HG03103 (cell line): ENCODE results near the gene SMTN.
"Not testable (repeated sequence)": the region's sequence is repeated elsewhere in the genome, so short reads cannot be mapped to it uniquely, and the experiment has no call there.

ENCODE experiments used
- ATAC-seq: cut with Tn5 transposase; IDR thresholded peaks from one replicate; pipeline ENCODE4 v1.9.1; 2021; ENCODE audit warnings: low read depth; ENCODE audit not compliant: unreplicated experiment

SMTN gene

DNA sequence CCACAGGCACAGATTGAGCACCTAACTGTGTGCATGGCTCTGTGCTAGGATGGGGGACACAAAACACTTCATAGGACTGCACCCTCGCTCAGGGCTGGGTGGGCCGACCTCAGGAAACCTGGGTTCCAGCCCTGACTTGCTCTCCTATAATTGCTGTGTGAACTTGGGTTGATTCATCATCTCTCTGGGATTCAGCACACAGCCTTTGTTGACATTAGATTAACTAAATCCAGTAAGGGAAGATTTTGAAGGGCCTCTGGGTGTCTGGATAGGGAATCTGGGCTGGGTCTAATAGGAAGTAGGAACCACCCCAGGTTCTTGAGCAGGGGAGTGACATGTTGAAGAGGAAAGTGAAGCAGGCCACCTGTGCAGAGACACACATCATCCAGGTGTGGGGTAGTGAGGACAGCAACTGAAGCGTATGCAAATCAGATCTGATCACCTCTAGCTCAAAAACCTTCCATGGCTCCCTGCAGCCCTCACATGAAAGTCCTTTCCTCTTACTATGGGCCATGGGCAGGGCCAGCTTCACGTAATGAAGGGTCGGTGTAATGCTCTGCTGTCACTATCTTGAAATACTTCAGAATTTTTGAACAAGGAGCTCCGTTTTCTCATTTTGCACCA, 11.3 kb upstream of the SMTN start:
- ATAC-seq, result not testable (repeated sequence)

DNA sequence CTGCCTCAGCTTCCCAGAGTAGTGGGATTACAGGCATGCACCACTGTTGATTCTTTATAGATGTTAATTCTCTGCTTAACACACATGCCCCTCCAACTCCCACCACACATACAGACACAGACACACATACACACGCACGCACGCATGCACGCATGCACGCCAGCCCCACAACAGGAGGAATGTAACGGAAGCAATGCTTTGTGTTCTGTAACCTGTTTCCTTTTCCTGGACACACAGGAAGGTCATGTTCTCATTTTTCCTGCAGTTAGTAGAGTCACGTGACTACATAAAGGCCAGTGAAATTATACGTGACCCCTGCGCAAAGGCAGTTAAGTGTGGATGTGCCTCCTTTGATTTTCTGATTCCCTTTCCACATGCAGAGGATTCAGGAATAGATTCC, 8.0 kb upstream of the SMTN start:
- not testable (repeated sequence) for ATAC-seq

DNA sequence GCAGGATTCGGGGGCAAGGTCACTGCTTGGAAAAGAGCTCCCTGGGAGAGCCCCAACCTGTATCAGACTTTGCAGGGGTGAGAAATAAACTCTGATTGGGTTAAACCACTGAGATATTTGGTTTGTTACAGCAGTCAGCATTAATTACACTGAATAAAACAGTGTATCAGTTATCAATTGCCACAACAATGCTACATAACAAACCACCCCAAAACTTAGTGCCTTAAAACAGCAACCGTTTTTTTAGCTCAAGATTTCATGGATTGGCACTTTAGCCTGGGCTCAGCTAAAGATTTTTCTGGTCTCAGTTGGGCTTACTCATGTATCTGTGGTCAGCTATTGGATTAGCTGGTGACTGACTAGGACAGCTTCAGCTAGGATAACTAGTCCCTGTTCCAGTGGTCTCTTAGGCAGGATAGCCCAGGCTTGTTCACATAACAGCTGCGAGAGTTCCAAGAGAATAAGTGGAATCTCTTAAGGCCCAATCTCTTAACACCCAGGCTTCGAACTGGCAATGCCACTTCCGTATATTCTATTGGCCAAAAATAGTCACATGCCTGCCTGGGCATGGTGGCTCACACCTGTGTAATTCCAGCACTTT, 7.5 kb upstream of the SMTN start:
- not testable (repeated sequence) for ATAC-seq

DNA sequence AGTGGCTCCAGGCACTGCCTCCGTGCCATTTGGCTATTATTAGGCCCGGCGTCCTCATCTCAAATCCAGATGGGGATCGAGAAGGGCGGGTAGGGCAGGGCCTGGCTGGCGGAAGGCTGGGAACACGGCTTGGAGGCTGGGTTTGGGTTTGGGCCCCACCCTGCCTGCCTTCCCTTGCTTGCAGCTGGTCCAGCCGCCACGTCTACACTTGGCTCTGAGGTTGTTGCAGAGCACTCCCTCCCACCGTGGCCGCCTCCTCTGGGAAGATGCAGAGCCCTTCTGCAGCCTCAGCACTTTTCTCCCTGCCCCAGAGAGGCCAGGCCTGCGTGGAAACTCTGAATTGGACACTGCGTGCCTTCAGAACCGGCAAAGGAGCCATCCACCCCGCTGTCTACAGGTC, 5.2 kb upstream of the SMTN start:
- ATAC-seq, result no peak

DNA sequence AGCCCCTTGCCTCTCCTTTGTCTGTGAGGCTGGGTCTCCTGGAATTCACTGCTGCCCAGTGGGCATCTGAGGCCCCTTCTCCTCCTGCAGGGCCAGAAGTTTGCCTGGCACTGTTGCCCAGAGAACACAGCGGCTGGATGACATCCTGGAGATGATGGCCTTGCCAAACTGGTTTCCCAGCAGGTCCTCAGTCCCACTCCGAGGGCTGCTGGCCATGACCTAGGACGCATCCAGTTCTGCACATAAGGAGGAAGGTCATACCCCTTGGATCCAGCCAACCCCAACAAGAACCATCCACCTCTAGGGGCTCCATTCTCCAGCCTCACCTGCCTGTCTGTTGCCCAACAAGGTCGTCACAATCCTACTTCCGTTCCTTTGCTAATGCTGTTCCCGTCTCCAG, 3.4 kb upstream of the SMTN start:
- ATAC-seq, result no peak

DNA sequence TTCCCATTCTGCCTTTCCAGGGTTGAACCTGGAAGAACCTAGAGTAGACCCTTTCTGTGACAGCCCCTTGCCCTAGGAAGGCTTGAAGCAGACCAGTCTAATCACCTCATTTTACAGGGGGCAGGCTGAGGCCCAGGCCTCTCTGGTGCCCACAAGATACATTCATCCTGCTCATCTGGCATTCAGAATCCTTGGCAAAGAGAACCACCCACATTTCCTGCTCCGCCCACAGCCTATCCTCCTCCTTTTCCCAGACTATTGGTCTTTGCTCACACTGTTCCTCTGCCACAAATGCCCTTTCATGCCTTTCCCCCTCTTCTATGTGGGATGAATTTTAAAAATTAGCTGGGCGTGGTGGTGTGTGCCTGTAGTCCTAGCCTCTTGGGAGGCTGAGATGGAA, 2.7 kb upstream of the SMTN start:
- not testable (repeated sequence) for ATAC-seq

DNA sequence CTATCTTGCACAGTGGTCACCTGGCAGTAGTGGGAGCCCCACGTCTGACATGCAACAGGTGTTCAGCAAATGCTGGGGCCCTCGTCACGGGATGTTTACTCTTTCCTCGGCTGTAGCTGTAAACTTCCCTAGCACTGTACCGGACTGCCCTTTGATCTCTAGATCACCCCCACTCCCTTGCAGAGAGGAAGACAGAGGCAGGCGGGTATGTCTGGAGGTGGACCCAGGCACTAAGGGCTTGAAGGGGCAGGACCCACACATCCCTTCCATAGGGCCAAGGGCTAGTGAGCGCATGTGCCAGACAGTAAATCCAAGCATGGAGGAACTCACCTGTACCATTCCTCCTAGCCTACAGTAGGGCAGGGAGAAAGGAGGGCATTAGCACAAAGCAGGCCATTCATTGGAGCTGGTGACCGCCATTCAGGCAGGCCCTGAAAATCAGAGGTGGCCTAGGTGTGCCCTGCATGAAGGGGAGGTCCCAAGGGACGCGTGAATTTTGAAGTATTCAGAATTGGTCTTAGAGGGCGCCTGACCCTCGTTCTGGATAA, 1.9 kb upstream of the SMTN start:
- no peak for ATAC-seq

DNA sequence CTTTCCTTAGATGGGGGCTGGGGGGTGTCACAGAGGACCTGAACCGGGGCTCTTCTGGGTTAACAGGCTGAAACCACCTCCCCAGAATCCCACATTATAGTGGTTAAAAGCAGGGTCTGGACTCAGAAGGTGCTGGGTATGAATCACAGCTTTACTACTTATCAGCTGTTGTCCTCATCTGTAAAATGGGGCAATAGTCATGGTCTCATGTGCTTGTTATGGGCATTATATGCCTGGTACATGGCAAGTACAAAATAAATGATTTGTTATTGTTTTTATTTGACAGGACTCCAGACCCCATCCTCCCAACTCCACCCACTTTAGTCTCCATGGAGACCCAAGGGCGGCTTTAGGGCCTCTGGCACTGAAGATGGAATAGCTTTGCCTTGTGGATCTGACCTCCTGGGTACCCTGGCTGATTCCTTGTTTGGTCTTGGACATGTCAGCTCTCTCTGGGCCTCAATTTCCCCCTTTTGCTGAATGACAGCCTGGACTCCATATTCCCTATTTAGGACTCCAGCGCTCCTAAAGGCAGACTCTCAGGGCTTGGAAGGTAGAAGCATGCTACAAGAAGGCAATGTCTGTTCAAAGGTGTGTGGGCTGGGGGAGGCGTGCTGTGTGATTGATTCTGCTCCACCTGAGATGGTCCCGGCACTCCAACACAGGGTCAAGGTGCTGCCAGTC, 812 bp upstream of the SMTN start:
- ATAC-seq, result no peak

DNA sequence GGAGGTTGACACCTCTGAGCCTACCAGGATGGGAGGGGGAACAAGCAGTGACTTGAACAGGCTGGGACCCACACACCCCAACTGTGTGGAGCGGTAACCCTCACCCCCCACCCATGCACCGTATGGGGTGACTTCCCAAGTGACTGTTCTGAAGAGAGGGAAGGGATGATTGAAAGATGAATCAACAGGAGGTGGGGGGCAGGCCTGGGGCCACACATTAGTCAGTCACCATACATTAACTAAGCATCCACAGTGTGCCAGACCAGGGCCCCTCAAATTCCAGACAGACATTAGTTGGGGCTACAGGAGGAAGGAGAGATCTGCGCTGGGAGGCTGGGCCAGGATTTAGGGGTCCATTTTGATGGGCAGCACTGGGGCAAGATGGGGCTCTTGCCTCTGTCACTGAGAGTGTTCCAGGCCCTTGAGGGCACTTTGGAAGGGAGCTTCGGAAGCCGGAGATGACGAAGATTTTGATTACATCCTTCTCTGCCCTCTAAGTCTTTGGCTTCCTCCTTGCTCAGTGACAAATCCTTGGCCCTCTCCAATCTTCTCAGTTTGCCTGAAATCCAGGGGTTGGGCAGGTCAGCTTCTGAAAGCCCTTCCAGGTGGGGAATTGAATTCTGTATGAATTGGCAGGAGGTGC, 966 bp downstream of the SMTN start:
- no peak for ATAC-seq

DNA sequence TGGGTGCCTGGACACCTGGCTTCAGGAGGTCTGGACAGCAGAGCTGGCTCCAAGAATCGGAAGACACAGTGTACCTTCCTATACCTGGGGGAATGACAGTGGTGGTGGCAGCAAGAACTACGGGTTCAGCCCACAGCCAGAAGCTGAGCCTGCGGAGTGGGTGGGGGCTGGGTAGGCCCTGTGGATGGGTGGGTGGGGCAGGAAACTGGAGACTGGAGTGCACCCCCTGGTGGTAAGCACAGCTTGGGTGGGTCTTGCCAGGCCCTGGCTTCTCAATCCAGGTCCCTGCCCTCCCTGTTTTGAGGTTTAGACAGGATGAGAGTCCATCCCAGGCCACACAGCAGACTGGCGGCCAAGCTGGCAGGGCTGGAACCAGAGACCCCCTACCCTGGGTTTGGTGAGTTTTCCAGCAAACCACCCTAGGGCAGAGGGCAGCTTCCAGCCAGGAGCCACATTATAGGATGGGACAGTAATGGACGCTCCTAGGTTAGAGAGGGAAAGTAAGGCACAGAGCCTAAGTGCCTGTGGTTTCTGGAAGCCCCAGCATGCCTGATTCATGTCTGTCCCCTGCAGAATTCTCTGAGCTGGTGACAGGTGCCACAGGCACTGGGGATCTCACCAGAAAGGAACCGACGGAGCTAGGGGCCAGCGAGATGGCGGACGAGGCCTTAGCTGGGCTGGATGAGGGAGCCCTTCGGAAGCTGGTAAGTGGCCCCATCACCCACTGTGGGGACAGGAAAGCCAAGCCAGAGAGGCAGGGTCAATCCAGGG, 1.7 kb downstream of the SMTN start:
- no peak for ATAC-seq

DNA sequence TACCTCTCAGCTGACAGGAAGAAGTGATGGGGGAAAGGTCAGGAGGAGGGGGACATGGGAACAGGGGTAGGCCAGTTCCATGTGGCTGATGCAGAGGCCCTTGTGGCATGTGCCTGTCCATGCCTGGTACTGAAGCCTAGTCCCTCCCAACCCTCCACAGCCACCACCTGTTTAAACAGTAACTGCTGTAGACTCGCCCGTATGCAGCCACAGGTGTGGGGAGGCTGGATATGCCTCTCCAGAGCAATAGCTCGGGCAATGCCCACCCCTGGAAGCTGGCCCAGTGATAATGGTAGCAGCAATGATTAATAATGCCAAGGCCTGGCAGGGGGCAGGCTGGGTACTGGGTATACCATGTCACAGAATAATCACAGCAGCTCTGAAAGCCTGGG, 2.3 kb downstream of the SMTN start:
- no peak for ATAC-seq

DNA sequence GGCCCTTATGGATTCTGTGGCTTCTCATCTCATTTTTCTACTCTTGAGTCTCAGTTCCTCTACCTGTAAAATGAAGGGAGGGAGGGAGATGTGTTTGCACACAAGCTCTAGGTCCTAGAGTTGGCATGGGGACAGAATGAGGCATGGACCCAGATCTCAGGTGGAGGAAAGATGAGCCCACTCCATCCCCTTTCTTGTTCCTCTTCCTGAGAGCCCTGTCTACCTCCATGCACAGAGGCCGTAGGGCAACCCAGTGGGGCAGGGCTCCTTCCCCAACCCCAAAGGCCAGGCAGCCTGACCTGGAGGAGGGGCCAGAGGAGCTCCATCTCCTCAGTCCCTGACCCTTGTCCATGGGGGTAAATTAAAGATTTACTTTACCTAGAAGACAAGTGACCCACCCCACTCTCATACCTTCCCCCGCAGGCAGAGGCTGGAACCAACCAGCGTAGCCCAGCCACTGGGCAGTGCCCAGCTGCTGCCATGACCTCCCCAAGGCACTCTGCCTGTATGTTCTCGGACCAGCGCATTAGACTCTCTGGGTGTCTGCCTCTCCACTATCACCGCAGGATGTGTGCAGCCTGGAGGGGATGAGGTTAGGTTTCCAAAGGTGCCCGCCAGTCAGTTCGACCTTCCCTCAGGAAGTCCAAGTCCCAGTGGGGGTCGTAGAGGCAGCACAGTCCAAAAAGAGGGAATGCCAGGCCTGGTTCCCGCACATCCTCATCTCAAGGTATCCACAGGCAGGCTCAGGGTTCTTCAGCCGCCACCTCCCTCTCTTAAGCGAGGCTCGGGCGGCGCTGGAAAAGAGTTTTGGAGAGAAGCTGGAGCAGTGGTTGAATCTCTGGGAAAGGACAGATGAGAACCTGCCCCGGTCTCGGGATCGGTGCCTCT, 3.0 kb downstream of the SMTN start:
- no peak for ATAC-seq

DNA sequence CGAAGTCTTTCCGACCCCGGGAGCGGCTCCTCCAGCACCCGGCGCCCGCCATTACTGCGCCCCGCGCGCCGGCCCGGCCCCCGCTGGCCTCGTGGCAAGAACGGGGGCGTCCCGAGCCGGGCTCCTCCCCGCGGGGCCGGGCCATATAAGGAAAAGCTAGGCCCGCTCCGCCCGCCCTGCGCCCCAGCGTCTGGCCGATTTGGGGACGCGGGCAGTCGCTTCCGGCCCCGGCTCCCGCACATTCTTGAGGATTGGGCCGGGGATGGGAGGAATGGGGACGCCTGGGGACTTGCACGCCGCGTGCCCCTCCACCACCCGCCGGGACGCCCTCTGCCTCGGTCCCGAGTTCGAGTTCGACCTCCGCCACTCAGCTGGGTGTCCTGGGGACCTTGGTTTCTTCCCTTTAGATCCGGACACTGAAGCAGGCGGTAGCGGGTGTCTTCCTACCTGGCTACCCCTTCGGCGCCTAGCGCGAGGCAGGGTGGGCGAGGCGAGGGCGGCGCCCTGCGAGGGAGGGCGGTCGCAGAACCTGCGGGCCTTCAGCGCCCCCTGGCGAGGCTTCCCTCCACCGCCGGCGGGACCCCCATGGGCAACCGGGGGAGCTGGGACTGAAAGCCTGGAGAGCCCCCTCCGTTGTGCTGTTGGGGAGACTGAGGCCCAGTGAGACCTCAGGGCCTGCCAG, 3.8 kb downstream of the SMTN start:
- ATAC-seq, result no peak

DNA sequence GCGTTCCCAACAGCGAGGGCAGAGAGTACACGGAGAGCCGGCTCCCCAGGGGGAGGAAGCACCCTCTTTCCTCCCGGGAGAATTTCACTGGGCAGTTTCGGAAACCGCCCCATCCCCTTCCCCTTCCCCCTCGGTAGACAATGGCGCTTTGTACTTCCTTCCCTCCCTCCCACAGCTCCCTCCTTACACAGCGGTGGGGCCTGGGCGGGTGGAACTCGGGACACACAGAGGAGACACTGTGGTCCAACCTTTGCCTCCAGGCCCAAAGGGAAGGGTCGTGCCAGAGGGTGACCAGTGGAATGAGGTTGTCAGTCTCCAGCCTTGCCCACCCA, 4.3 kb downstream of the SMTN start:
- no peak for ATAC-seq

DNA sequence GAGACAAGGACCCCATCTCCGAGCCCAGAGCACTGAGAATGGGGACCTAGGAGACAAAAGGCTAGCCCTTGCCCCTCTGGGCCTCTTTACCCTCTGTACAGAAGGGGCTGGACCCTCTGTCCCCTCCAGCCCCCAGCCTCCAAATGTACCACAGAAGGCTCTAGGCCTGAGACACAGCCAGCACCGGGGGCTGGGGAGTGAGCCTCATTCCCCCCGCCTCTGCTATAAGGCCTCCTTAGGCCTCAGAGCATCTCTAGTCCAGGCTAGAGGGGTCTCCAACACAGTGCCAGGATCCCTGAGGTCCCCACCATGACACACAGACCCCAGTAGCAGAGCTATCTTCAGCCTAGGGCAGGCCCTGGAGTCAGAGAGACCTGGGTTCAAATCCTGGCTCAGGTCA, 4.8 kb downstream of the SMTN start:
- no peak for ATAC-seq

DNA sequence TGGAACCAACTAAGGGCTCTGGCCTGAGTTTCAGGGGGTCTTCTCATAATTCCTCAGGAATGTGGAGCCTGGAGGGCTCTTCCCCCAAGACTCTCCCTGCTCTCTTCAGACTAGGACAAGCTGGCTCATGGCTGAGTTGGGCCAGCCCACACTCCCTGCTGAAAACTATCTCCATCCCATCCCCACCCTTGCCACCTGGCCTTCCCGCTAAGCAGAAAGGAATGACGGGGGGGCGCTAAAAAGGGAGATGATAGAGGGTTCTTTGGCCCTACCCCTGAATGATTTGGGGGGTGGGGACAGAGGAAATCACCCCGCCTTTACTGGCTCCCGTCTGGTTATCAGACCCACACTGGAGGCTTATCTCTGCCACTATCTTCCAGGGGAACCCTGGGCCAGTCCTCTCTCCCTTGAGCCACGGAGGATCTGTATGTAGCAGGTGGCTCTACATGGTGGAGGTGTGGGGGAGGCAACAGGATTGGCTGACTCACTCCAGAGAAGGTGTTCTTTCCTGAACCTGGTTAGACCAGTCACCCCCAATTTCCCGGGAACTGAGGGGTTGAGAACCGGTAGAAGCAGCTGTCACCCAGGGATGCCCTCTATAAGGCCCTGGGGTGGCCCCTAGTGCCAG, 5.7 kb downstream of the SMTN start:
- no peak for ATAC-seq

DNA sequence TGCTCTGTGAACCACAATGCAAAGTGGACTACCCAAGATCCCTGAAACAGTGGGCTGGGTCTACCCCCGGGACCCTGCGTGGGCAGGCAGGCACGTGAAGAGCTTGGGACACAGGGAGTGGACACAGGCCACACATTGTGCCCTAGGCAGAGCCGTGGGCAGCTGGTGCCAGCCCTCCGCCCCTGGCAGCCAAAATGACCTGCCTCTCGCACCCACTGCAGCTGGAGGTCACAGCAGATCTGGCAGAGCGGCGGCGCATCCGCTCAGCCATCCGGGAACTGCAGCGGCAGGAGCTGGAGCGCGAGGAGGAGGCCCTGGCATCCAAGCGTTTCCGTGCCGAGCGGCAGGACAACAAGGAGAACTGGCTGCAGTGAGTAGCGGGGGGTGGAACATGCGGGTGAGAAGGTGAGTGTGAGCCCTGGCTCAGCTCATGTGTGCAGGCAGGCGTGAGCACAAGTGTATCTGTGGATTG, 6.7 kb downstream of the SMTN start:
- ATAC-seq, result no peak

DNA sequence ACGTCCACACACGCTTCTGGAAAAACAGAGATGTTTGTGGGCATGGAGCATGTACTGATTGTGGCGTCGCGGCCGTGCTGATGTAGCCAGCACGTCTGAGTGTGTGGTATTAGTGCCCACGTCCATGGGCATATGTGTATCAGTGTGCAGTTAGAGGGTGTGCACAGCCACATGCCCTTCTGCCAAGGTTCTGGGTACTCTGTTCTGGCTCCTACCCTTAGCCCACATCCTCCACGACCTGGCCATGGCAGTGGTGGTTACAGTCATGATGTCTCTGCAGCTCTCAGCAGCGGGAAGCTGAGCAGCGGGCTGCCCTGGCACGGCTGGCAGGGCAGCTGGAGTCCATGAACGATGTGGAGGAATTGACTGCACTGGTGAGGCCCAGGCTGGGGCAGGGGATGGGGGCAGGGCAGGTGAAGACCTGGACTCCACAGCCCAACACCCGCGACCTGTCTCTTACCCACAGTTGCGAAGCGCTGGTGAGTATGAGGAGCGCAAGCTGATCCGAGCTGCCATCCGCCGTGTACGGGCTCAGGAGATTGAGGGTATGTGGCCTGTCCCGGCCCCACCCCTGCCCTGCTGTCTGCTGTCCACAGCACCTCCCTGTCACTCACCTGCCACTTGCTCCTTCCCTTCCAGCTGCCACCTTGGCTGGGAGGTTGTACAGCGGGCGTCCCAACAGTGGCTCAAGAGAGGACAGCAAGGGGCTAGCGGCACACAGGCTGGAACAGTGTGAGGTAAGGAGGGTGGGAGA, 7.3 kb downstream of the SMTN start:
- no peak for ATAC-seq
